GM21360 (cell line): ENCODE measurements around the gene HDDC3.

ENCODE experiments used
- ATAC-seq: cut with Tn5 transposase; IDR thresholded peaks from one replicate; pipeline ENCODE4 v1.9.1; 2021; ENCODE audit warnings: mild to moderate bottlenecking, moderate library complexity; ENCODE audit not compliant: unreplicated experiment

Gene HDDC3

DNA sequence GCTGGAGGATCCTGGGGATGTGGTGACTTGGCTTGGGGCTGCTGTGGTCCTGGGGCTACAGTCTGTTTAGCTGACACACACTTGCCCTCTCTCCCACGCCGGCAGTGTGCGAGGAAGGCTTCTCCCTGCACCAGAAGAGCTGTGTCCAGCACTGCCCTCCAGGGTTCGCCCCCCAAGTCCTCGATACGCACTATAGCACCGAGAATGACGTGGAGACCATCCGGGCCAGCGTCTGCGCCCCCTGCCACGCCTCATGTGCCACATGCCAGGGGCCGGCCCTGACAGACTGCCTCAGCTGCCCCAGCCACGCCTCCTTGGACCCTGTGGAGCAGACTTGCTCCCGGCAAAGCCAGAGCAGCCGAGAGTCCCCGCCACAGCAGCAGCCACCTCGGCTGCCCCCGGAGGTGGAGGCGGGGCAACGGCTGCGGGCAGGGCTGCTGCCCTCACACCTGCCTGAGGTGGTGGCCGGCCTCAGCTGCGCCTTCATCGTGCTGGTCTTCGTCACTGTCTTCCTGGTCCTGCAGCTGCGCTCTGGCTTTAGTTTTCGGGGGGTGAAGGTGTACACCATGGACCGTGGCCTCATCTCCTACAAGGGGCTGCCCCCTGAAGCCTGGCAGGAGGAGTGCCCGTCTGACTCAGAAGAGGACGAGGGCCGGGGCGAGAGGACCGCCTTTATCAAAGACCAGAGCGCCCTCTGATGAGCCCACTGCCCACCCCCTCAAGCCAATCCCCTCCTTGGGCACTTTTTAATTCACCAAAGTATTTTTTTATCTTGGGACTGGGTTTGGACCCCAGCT, 51.0 kb downstream of the HDDC3 start:
- no peak for ATAC-seq

DNA sequence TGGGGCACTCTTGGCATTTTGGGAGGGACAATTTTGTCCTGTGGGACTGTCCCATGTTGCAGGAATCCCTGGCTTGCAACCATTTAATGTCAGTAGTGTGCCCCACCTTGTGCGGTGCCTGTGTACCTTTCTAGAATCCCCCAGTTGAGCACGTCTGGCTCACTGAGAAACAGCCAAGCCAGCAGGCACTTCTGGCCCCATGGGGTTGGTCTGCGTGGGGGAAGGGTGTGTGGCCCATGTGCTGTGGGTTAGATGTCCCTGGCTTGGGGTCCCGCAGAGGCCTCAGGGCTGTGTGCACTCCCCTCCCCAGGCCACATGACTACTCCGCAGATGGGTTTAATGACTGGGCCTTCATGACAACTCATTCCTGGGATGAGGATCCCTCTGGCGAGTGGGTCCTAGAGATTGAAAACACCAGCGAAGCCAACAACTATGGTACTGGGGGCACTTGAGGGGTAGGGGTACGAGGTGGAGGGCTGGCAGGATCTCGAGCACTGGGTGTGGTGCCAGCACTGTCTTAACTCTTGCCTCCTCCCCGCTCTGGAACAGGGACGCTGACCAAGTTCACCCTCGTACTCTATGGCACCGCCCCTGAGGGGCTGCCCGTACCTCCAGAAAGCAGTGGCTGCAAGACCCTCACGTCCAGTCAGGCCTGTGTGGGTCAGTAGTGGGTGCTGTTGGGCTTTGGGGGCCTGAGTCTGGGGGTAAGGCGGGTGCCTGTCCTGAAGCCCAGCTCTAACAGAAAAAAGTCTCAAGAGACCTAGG, 51.8 kb downstream of the HDDC3 start:
- no peak for ATAC-seq
